Activated CD8-positive, alpha-beta T cell treated with anti-CD3 and anti-CD28 coated beads for 36 hours (primary cell): ENCODE measurements around the gene CNTNAP2. TPM values are rescaled to one million over a fixed set of nuclear protein-coding genes. Genes with fewer than 3 reads are reported as not detected.
"Not testable (repeated sequence)": the region's sequence is repeated elsewhere in the genome, so short reads cannot be mapped to it uniquely, and the experiment has no call there.

ENCODE experiments used
- ATAC-seq: fragments of 200-7000 bp; cut with Tn5 transposase; one replicate; pipeline ENCODE4 v1.10.0; 2021; ENCODE audit warnings: mild to moderate bottlenecking, moderate library complexity
- CTCF ChIA-PET: fragments of 350-600 bp; sonication (Branson Sonifier 250); formaldehyde crosslinking; loops from one replicate; lab custom pipeline; 2021; ENCODE audit warnings: antibody characterized with exemption; lab: Charles Lee
- POLR2A ChIA-PET: fragments of 350-600 bp; sonication (Branson Sonifier 250); formaldehyde crosslinking; loops from one replicate; lab custom pipeline; 2021; ENCODE audit warnings: antibody characterized with exemption; lab: Charles Lee
- DNase-seq: peaks from one replicate; pipeline ENCODE4 v3.0.0-alpha.2; 2020
- H3K27ac Mint-ChIP-seq: one replicate; pipeline ENCODE4 v1.8.0; 2021; ENCODE audit warnings: mild to moderate bottlenecking, mixed read lengths
- H3K27me3 Mint-ChIP-seq: one replicate; pipeline ENCODE4 v1.8.0; 2021; ENCODE audit warnings: mixed read lengths
- H3K36me3 Mint-ChIP-seq: one replicate; pipeline ENCODE4 v1.8.0; 2021; ENCODE audit warnings: low read depth, mixed read lengths
- H3K4me1 Mint-ChIP-seq: one replicate; pipeline ENCODE4 v1.8.0; 2021; ENCODE audit warnings: low read depth, mixed read lengths
- H3K4me3 Mint-ChIP-seq: one replicate; pipeline ENCODE4 v1.8.0; 2021; ENCODE audit warnings: mild to moderate bottlenecking, moderate library complexity, mixed read lengths
- H3K9me3 Mint-ChIP-seq: one replicate; pipeline ENCODE4 v1.8.0; 2021; ENCODE audit warnings: mixed read lengths
- CTCF ChIP-seq: fragments of 200-600 bp; IDR thresholded peaks from one replicate; pipeline ENCODE4 v1.8.0; 2022; ENCODE audit warnings: antibody characterized with exemption, mild to moderate bottlenecking
- intact Hi-C: fragments of 100-400 bp; cut with micrococcal nuclease; formaldehyde crosslinking; loops from one replicate; pipeline ENCODE4 v1.10.0; 2022
- total RNA-seq, 2 experiments: library from RNA; stranded (reverse); gene quantifications; one replicate each; pipeline ENCODE4 v1.2.3, GENCODE V29; 2021

CNTNAP2 gene
- total RNA-seq, 2 experiments from 2014 or later, result not detected

- H3K36me3 Mint-ChIP-seq, result no peaks in the 10 kb centered on the region
- DNase-seq (no peak), ATAC-seq (no peak)
- H3K27ac Mint-ChIP-seq, result no peak overlapping the region
- no peak overlapping the region for H3K4me3 Mint-ChIP-seq
- CTCF ChIA-PET, result no interaction called here
- intact Hi-C loops, result loop anchor here (10.0 kb wide), 1 partner anchor 55 kb away; no protein-coding TSS in a partner anchor
- no peaks in the 10 kb centered on the region for H3K27me3 Mint-ChIP-seq
- no peaks in the 10 kb centered on the region for H3K4me1 Mint-ChIP-seq
- TF ChIP-seq CTCF, result no peak
- POLR2A ChIA-PET, result no interaction called here
- H3K9me3 Mint-ChIP-seq, result no peaks in the 10 kb centered on the region
Observed at GRCh38 chr7:147779949-147780348, 1663.3 kb downstream of the CNTNAP2 start.

DNA sequence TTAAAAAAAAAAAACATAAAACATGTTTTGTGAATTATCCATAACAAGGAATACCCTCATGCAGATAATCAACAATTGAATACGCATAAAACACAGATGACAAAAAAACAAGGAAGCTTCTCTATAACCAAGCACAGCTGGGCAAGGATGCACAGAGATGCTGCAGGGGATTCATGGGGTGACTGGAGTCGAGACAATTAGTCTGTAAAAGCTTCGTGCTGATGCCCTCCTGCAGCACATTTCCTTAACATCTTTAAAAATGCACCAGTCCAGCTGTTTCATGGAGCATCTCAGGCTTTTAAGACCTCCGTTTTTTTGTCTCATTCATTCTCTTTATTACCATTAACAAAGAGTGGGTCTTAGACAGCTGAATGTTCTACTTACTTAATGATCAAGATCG is 1680.0 kb downstream of the CNTNAP2 start:
- ATAC-seq (no peak), DNase-seq (no peak)
- no peak overlapping the region for H3K4me3 Mint-ChIP-seq
- POLR2A ChIA-PET, result no interaction called here
- no peaks in the 10 kb centered on the region for H3K27me3 Mint-ChIP-seq
- intact Hi-C loops, result no loop called here
- H3K36me3 Mint-ChIP-seq, result no peaks in the 10 kb centered on the region
- no peak for TF ChIP-seq CTCF
- H3K4me1 Mint-ChIP-seq, result no peaks in the 10 kb centered on the region
- CTCF ChIA-PET, result no interaction called here
- H3K9me3 Mint-ChIP-seq, result no peaks in the 10 kb centered on the region
- H3K27ac Mint-ChIP-seq, result no peak overlapping the region

DNA sequence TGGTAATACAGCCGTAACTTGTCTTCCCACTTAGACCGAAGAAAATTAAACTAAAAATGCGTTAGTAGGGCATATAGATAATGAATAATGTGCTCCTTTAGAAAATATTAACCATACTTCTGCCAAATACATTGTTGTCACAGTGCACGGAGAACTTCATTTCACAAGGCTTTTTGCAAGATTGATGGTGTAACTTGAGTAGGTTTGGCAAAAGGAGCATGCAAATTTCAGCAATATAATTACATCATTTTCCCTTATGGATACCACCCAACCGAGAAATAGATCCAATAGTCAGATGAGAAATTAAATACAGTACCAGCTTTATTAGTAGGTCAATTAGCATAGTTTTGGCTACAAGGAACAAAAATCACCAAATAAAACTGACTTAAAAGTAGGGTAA is 1681.4 kb downstream of the CNTNAP2 start:
- H3K4me1 Mint-ChIP-seq, result no peaks in the 10 kb centered on the region
- no peak for ATAC-seq
- H3K4me3 Mint-ChIP-seq, result no peak overlapping the region
- POLR2A ChIA-PET, result no interaction called here
- no peaks in the 10 kb centered on the region for H3K36me3 Mint-ChIP-seq
- H3K9me3 Mint-ChIP-seq, result no peaks in the 10 kb centered on the region
- H3K27ac Mint-ChIP-seq, result no peak overlapping the region
- no peak for TF ChIP-seq CTCF
- CTCF ChIA-PET, result no interaction called here
- intact Hi-C loops, result no loop called here
- no peak for DNase-seq
- no peaks in the 10 kb centered on the region for H3K27me3 Mint-ChIP-seq

GRCh38 chr7:147801762-147802161 is 1685.2 kb downstream of the CNTNAP2 start:
- H3K27me3 Mint-ChIP-seq, H3K36me3 Mint-ChIP-seq, DNase-seq, POLR2A ChIA-PET, H3K4me1 Mint-ChIP-seq, ATAC-seq, CTCF ChIA-PET, H3K27ac Mint-ChIP-seq, intact Hi-C loops, H3K9me3 Mint-ChIP-seq, H3K4me3 Mint-ChIP-seq: not testable (repeated sequence)

DNA sequence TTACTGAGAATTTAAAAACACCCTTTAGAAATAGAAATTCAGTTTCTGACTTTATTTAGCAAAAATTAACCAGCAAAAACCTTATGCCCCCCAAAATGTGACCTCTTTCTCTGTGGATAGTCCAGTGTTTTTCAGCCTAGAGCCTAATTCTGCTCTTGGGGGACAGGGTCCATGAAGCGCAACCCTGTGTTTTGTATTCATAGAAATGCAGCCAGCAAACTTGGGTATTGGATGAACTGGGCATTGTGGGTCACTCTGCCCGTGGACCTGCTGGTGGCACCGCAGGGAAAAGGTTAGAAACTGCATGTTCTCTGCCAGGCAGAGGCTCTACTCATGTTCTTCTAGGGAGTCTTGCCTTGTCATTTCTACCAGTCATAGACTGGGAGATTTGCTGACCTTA is 1686.5 kb downstream of the CNTNAP2 start:
- H3K27me3 Mint-ChIP-seq, result no peaks in the 10 kb centered on the region
- H3K9me3 Mint-ChIP-seq, result peaks cover 1% of the 10 kb centered on the region
- no peak for DNase-seq
- H3K4me1 Mint-ChIP-seq, result no peaks in the 10 kb centered on the region
- no peak overlapping the region for H3K27ac Mint-ChIP-seq
- TF ChIP-seq CTCF, result no peak
- no peak overlapping the region for H3K4me3 Mint-ChIP-seq
- POLR2A ChIA-PET, result no interaction called here
- no peak for ATAC-seq
- CTCF ChIA-PET, result no interaction called here
- intact Hi-C loops, result no loop called here
- H3K36me3 Mint-ChIP-seq, result no peaks in the 10 kb centered on the region

- Mint-ChIP-seq H3K27ac (no peak overlapping the region), H3K4me3 (no peak overlapping the region), H3K27me3 (no peaks in the 10 kb centered on the region), H3K4me1 (no peaks in the 10 kb centered on the region), H3K9me3 (peaks cover 1% of the 10 kb centered on the region), H3K36me3 (no peaks in the 10 kb centered on the region)
- POLR2A ChIA-PET, result no interaction called here
- CTCF ChIA-PET, result no interaction called here
- intact Hi-C loops, result no loop called here
- ATAC-seq, result no peak
- DNase-seq, result no peak
- no peak for TF ChIP-seq CTCF
Observed at GRCh38 chr7:147803606-147804005, 1687.0 kb downstream of the CNTNAP2 start.
